ENCODE results near the gene ZNF768. TPM values are rescaled to one million over a fixed set of nuclear protein-coding genes. Genes with fewer than 3 reads are reported as not detected.
"Not testable (repeated sequence)": the region's sequence is repeated elsewhere in the genome, so short reads cannot be mapped to it uniquely, and the experiment has no call there.

The ZNF768 gene
- total RNA-seq, 6 donors from 2014 or later = 27.3 to 58.7 (median 34.8) TPM

DNA sequence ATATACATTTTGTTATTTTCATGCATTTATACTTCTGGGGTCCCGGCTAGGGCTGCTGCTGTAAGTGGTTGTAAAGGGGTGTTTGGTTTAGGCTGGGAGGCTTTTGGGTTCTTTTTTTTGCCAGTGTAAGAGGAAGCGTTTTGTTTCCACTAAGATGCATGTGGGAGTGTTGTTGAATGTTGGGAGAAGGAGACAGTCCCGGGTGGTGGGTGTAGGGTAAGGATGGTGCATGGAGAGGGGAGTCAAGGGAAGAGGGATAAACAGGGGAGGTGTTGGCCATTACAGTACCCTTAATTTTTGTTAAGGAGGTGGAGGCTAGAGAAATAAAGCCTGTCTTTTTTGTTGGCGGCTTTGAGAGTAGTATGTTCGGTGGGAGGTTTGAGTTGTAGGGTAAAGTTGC is 16.7 kb upstream of the ZNF768 start:
- no peak overlapping the region for H3K27ac ChIP-seq
- no peak for DNase-seq
- no peaks in the 10 kb centered on the region for H3K4me1 ChIP-seq
- no peaks in the 10 kb centered on the region for H3K9me3 ChIP-seq
- TF ChIP-seq EP300 (IDR thresholded peaks at IDR 0.05) (no peak), POLR2A (IDR thresholded peaks at IDR 0.05) (no peak), POLR2AphosphoS5 (IDR thresholded peaks at IDR 0.05) (no peak)
- TF ChIP-seq, protein P1, sequence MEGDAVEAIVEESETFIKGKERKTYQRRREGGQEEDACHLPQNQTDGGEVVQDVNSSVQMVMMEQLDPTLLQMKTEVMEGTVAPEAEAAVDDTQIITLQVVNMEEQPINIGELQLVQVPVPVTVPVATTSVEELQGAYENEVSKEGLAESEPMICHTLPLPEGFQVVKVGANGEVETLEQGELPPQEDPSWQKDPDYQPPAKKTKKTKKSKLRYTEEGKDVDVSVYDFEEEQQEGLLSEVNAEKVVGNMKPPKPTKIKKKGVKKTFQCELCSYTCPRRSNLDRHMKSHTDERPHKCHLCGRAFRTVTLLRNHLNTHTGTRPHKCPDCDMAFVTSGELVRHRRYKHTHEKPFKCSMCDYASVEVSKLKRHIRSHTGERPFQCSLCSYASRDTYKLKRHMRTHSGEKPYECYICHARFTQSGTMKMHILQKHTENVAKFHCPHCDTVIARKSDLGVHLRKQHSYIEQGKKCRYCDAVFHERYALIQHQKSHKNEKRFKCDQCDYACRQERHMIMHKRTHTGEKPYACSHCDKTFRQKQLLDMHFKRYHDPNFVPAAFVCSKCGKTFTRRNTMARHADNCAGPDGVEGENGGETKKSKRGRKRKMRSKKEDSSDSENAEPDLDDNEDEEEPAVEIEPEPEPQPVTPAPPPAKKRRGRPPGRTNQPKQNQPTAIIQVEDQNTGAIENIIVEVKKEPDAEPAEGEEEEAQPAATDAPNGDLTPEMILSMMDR (IDR thresholded peaks at IDR 0.05) = no peak
- 83% methylated on average over 5 of the region's 5 CpGs for WGBS, 2 donors
- H3K27me3 ChIP-seq = no peaks in the 10 kb centered on the region
- ATAC-seq (ENCODE audit: low FRiP score in 2 of 2) = no peak
- H3K4me3 ChIP-seq = no peak overlapping the region
- no peaks in the 10 kb centered on the region for H3K36me3 ChIP-seq

DNA sequence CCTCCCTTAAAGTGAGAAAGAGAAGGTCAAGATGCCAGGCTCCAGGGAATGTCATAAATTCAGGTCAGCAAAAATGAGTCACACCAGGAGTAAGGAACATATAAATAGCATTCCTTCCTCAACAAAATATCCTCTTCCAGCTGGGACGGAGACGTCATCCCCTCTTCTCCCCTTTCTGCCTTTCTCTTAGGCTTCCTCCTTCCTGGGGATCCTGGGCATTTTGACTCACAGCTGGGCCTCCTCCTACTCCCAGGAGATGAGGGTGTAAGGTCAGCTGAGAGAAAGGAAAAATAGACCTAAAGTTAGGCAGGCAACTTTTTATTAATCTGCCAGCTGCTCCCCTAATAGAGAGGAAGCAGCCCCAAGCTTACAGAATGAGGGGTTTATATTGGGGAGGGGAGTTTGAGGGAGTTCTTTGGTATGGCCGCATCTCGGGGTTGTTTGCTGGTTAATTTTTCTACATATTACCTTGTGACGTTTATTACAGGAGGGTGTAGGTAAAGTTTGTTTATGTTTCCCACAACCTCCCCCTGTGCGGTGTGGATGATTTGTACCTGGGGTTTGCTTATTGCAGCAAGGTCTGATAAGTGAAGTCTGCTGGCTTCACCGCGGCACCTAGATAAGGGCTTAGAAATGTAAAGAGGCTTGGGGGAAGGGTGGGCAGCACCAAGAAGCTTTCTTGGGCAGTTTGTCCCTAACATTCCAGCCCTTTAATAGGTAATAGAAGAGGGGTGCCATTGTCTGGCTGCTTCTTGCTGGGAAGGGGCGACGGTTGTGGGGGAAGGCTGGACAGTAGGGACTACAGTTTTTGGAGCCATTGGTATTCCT is 15.3 kb upstream of the ZNF768 start:
- Histone ChIP-seq H3K9me3 (no peaks in the 10 kb centered on the region), H3K27me3 (no peaks in the 10 kb centered on the region), H3K27ac (no peak overlapping the region), H3K36me3 (no peaks in the 10 kb centered on the region), H3K4me1 (peaks cover 0 to under 1% (median 0%) of the 10 kb centered on the region in 4 donors), H3K4me3 (no peak overlapping the region)
- DNase-seq (no peak), ATAC-seq (ENCODE audit: low FRiP score in 2 of 2) (peak in 1 of 2 donors; percentile 48)
- TF ChIP-seq EP300 (IDR thresholded peaks at IDR 0.05) (no peak), POLR2AphosphoS5 (IDR thresholded peaks at IDR 0.05) (no peak), POLR2A (IDR thresholded peaks at IDR 0.05) (no peak)
- TF ChIP-seq, protein P1 (IDR thresholded peaks at IDR 0.05) = no peak
- WGBS, 2 donors = 54 to 74% methylated on average over 10 of the region's 10 CpGs

DNA sequence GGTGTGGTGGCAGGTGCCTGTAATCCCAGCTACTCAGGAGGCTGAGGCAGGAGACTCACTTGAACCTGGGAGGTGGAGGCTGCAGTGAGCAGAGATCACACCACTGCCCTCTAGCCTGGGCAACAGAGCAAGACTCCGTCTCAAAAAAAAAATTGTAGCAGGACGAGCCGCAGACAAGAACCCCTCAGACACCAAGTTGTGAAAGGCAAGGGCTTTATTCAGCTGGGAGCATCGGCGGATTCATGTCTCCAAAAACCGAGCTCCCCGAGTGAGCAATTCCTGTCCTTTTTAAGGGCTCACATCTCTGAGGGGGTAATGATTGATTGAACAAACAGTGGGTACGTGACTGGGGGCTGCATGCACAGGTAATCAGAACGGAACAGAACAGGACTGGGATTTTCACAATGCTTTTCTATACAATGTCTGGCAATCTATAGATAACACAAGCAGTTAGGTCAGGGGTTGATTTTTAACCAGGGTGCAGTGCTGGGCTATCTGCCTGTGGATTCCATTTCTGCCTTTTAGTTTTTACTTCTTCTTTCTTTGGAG is 14.6 kb upstream of the ZNF768 start:
- H3K36me3 ChIP-seq; H3K9me3 ChIP-seq; H3K27ac ChIP-seq; ATAC-seq (ENCODE audit: low FRiP score in 2 of 2); H3K27me3 ChIP-seq; H3K4me3 ChIP-seq; DNase-seq; H3K4me1 ChIP-seq: not testable (repeated sequence)
- 67 to 81% methylated on average over 9 of the region's 9 CpGs for WGBS, 2 donors

DNA sequence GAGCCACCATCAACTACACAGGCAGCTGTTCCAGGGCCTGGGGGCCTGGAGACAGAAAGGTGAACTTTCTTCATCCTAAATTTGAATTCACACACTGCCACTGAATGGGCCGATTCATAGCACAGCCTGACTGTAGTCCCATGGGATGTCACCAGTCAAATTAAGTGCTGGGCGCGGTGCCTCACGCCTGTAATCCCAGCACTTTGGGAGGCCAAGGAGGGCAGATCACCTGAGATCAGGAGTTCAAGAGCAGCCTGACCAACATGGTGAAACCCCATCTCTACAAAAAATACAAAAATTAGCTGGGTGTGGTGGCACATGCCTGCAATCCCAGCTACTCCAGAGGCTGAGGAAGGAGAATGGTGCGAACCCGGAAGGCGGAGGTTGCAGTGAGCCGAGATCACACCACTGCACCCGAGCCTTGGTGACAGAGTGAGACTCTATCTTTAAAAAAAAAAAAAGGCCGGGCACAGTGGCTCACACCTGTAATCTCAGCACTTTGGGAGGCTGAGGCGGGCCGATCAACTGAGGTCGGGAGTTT is 13.7 kb upstream of the ZNF768 start:
- H3K4me1 ChIP-seq = peaks cover 6 to 16% (median 9%) of the 10 kb centered on the region in 4 donors
- H3K9me3 ChIP-seq; DNase-seq; H3K36me3 ChIP-seq; H3K4me3 ChIP-seq; H3K27me3 ChIP-seq; H3K27ac ChIP-seq; ATAC-seq (ENCODE audit: low FRiP score in 2 of 2): not testable (repeated sequence)
- 92 to 93% methylated on average over 13 of the region's 13 CpGs for WGBS, 2 donors

DNA sequence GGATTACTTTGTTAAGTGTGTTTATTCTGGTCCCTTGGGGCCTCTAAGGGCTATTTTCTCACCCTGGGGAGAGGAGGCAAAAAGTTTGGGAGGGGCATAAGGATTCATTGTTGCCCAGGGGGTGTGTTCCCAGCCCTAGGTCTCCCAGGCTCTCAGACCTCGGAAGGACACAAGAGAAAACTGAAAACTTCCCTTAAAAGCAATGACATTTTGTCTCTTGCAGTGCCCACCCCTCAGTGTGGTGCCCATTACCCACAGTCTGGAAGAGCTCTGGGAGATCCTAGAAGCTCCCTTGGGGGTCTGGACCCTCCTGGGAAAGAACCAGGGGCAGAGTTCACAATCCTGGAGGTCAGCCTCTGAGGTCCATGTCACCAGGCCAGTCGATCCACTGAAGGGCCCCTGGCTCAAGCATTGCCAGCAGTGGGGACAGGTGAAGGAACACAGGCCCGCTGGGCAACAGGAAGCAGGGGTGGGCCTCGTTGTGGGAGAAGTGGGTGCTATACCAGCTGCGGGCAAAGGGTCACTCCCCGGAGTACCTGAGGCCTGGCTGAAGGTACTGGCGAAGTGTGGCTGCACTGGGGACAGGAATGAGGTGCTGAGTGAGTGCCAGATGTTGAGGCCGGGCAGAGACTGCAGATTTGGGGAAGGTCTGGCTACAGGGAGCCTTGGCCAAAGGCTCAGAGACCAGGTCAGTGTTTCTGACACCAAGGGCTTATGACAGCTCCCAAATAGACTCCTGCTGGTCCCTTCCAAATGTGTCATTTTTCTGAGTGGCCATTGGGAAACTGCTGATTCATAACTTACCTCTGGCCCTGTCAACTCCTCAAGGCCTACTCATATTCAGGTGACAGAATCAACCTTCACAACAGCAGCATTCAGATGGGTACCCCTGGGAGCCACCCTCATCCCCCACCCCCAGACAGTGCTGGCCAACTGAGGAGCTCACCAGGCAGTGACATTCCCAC is 12.9 kb upstream of the ZNF768 start:
- H3K4me1 ChIP-seq = peaks cover 6 to 18% (median 9%) of the 10 kb centered on the region in 4 donors
- ATAC-seq (ENCODE audit: low FRiP score in 2 of 2) (no peak), DNase-seq (no peak)
- H3K9me3 ChIP-seq = no peaks in the 10 kb centered on the region
- H3K27ac ChIP-seq = no peak overlapping the region
- WGBS, 2 donors = 71 to 88% methylated on average over 8 of the region's 8 CpGs
- TF ChIP-seq, protein P1 (IDR thresholded peaks at IDR 0.05) = no peak
- TF ChIP-seq EP300 (IDR thresholded peaks at IDR 0.05) = no peak
- no peak for TF ChIP-seq POLR2AphosphoS5 (IDR thresholded peaks at IDR 0.05)
- no peak for TF ChIP-seq POLR2A (IDR thresholded peaks at IDR 0.05)
- H3K36me3 ChIP-seq = no peaks in the 10 kb centered on the region
- H3K4me3 ChIP-seq = no peak overlapping the region
- no peaks in the 10 kb centered on the region for H3K27me3 ChIP-seq

DNA sequence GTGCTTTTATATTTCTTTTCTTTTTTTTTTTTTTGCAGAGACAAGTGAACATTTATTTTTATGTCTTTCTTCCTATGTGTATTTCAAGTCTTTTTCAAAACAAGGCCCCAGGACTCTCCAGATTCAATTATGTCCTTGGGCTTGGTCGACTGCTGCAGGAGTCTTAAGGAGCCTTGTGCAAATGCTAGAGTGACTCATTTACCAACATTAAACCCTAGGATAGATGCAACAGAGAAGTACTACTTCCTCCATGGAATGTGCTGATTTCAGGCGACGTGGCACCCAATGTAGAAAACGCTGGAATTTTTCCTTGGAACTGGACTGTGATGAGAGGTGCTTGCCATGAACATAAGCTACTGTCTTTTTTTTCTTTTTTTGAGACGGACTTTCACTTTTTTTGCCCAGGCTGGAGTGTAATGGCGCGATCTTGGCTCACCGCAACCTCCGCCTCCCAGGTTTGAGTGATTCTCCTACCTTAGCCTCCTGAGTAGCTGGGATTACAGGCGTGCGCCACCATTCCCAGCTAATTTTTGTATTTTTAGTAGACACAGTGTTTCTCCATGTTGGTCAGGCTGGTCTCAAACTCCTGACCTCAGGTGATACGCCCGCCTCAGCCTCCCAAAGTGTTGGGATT is 10.1 kb upstream of the ZNF768 start:
- peaks cover 0 to 16% (median 13%) of the 10 kb centered on the region in 4 donors for H3K36me3 ChIP-seq
- not testable (repeated sequence) for H3K9me3 ChIP-seq; ATAC-seq (ENCODE audit: low FRiP score in 2 of 2); H3K27me3 ChIP-seq; DNase-seq; H3K4me3 ChIP-seq
- H3K27ac ChIP-seq = peak overlapping the region in 2 of 4 donors; percentile 96 to 98
- 88 to 92% methylated on average over 13 of the region's 13 CpGs for WGBS, 2 donors
- H3K4me1 ChIP-seq = peaks cover 15 to 37% (median 22%) of the 10 kb centered on the region in 4 donors
